Thoracic aorta (tissue), 2 donors: ENCODE measurements around the gene HDAC9. TPM values are rescaled to one million over a fixed set of nuclear protein-coding genes. Genes with fewer than 3 reads are reported as not detected.

ENCODE experiments used
- ATAC-seq: fragments of 150-250 bp; one replicate; pipeline ENCODE4 v1.8.0; 2017; ENCODE audit warnings: low read depth; ENCODE audit not compliant: insufficient number of reproducible peaks, low FRiP score
- DNase-seq: peaks from one replicate; pipeline ENCODE4 v3.0.0-alpha.2; 2020; ENCODE audit warnings: low spot score
- H3K27ac ChIP-seq, 2 donors: fragments of 200-600 bp; sonication (generic); 1 replicate in 1 of 2; 2 replicates in 1 of 2; pipeline ENCODE4 v1.5.1; 2016; ENCODE audit warnings: mild to moderate bottlenecking in 2 of 2, moderate library complexity in 2 of 2
- H3K27me3 ChIP-seq: fragments of 200-600 bp; sonication (generic); replicated peaks from 2 replicates; pipeline ENCODE4 v1.6.0; 2016; ENCODE audit warnings: mild to moderate bottlenecking; ENCODE audit not compliant: insufficient read depth
- H3K36me3 ChIP-seq: fragments of 200-600 bp; sonication (generic); one replicate; pipeline ENCODE4 v1.5.1; 2016
- H3K4me1 ChIP-seq, 2 donors: fragments of 200-600 bp; sonication (generic); 1 replicate in 1 of 2; 2 replicates in 1 of 2; pipeline versions ENCODE4 v1.5.1 to v1.6.0; 2016; ENCODE audit warnings: low read depth in 2 of 2, mild to moderate bottlenecking in 1 of 2; ENCODE audit not compliant: control insufficient read depth in 1 of 2
- H3K4me3 ChIP-seq: fragments of 200-600 bp; sonication (generic); 2 replicates; pipeline ENCODE4 v1.5.1; 2016; ENCODE audit warnings: mild to moderate bottlenecking
- H3K9me3 ChIP-seq: fragments of 200-600 bp; sonication (generic); 2 replicates; pipeline ENCODE4 v1.5.1; 2016
- CTCF ChIP-seq: fragments of 200-600 bp; sonication (generic); IDR thresholded peaks from one replicate; pipeline ENCODE4 v1.5.1; 2019; ENCODE audit warnings: antibody characterized with exemption
- total RNA-seq, 2 donors: library from RNA; depleted of rRNA; stranded (reverse); fragments of >200 nt; gene quantifications; one replicate each; pipeline versions ENCODE4 v1.1.0 to v1.2.3, GENCODE V29; 2016

The HDAC9 gene
- total RNA-seq, 2 donors from 2014 or later: 64.1 to 81.6 TPM

GRCh38 chr7:18900236-18900635, 404.7 kb downstream of the HDAC9 start:
- no peak overlapping the region for H3K27ac ChIP-seq
- no peaks in the 10 kb centered on the region for H3K27me3 ChIP-seq
- ATAC-seq (no peak), DNase-seq (no peak)
- no peaks in the 10 kb centered on the region for H3K36me3 ChIP-seq
- no peaks in the 10 kb centered on the region for H3K9me3 ChIP-seq
- H3K4me1 ChIP-seq: peaks cover 15 to 24% of the 10 kb centered on the region in 2 donors
- no peak for TF ChIP-seq CTCF
- no peak overlapping the region for H3K4me3 ChIP-seq

GRCh38 chr7:18900803-18901202, 405.3 kb downstream of the HDAC9 start:
- no peak for DNase-seq
- H3K4me1 ChIP-seq: peaks cover 15 to 24% of the 10 kb centered on the region in 2 donors

GRCh38 chr7:18901351-18901750, 405.8 kb downstream of the HDAC9 start:
- H3K4me1 ChIP-seq: peaks cover 14 to 23% of the 10 kb centered on the region in 2 donors
- ATAC-seq: no peak
- H3K27ac ChIP-seq: no peak overlapping the region
- no peaks in the 10 kb centered on the region for H3K36me3 ChIP-seq
- no peak for TF ChIP-seq CTCF
- no peak for DNase-seq
- H3K9me3 ChIP-seq: no peaks in the 10 kb centered on the region
- H3K27me3 ChIP-seq: no peaks in the 10 kb centered on the region
- no peak overlapping the region for H3K4me3 ChIP-seq

More at GRCh38 chr7:18900803-18901202, 405.3 kb downstream of the HDAC9 start:
- Histone ChIP-seq H3K27me3 (no peaks in the 10 kb centered on the region), H3K4me3 (no peak overlapping the region), H3K36me3 (no peaks in the 10 kb centered on the region), H3K9me3 (no peaks in the 10 kb centered on the region), H3K27ac (no peak overlapping the region)
- no peak for TF ChIP-seq CTCF
- ATAC-seq: no peak

- no peaks in the 10 kb centered on the region for H3K9me3 ChIP-seq
- H3K36me3 ChIP-seq: no peaks in the 10 kb centered on the region
- no peaks in the 10 kb centered on the region for H3K27me3 ChIP-seq
- DNase-seq (no peak), ATAC-seq (no peak)
- no peak overlapping the region for H3K27ac ChIP-seq
- H3K4me3 ChIP-seq: no peak overlapping the region
- no peak for TF ChIP-seq CTCF
- peaks cover 12 to 19% of the 10 kb centered on the region in 2 donors for H3K4me1 ChIP-seq
Measured at GRCh38 chr7:18901982-18902421, 406.5 kb downstream of the HDAC9 start.

- Histone ChIP-seq H3K27ac (no peak overlapping the region), H3K4me3 (no peak overlapping the region), H3K4me1 (peaks cover 12 to 19% of the 10 kb centered on the region in 2 donors), H3K9me3 (no peaks in the 10 kb centered on the region), H3K36me3 (no peaks in the 10 kb centered on the region), H3K27me3 (no peaks in the 10 kb centered on the region)
- no peak for ATAC-seq
- TF ChIP-seq CTCF: no peak
- no peak for DNase-seq
Measured at GRCh38 chr7:18902892-18903291, 407.3 kb downstream of the HDAC9 start.
